CD4-positive, alpha-beta T cell treated with Interleukin-4 for 1 hour (primary cell): ENCODE data around the gene ADGRL1.

ENCODE experiments used
- DNase-seq, 2 donors: peaks; one replicate each; pipeline ENCODE4 v3.0.0-alpha.2; 2020 to 2022

Gene ADGRL1

DNA sequence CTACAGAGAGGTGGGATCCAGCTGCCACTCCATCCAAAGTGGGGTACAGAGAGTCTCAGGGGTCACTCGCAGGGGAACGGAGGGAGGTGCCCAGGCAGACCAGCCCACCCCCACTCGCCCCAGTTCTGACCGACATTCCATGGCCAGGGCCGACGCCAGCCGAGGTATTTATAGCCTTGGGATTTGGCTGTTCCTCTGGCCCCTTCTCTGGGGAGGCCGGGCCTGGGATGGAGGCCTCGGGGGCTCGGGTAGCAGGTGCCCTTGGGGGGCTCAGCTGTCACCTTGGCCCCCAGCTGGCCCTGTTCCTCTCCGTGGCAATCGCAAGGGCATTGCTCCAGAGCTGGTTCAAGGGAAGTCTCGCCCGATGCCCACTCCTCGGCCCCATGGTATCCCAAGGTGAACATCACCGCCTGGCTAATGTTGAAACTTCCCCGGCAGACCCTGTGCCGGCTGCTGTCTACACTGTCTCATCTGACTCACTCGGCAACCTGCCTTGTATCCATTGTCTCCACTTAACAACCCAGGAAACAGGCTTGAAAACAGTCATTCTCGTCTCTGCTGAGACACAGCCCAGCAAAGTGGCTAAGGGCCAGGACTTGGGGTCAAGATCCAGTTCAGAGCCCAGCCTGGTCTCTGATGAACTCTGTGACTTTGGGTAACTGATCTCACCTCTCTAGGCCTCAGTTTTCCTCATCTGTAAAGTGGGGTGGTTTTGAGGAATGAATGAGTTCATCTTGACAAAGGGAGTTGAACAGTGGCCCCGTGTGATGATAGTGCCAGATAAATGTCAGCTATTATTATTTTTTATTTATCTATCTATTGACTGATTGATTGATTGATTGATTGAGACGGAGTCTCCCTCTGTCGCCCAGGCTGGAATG is 98.1 kb downstream of the ADGRL1 start:
- DNase-seq, result no peak

DNA sequence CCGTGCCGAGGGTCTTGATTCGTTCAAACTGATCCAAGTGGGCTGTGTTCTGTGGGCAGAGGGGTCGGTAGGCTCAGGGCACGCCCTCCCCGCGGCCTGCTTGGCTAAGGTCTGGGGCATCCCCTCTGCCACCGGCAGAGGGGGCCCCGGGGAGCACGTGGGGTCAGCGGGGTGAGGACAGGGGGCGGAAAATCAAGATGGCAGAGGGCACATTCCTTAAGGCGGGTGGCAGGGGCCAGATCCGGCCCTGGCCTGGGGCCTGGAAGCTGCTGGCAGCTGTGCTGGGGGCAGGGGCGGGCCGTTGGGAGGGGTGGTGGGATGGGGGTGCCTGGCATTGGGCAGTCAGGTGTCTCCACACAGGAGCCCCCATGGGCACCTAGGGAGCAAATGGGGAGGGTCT is 99.1 kb downstream of the ADGRL1 start:
- DNase-seq, result no peak

DNA sequence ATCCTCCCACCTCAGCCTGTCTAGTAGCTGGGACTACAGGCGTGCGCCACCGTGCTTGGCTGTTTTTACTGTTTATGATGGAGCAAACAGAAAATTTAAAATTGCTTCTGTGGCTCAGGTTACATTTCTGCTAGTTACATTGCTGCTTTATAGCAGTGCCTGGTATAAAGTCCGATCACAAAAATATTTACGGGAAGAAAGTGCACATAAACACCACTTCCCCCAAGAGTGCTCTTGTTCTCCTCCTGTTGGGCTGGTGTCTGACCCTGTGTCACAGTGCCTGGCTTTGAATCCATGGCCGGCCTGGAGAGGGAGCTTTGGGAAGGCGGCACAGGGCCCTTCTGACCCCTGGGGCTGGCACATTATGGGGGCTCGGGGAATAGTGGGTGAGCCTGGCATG is 100.3 kb downstream of the ADGRL1 start:
- DNase-seq, result no peak

DNA sequence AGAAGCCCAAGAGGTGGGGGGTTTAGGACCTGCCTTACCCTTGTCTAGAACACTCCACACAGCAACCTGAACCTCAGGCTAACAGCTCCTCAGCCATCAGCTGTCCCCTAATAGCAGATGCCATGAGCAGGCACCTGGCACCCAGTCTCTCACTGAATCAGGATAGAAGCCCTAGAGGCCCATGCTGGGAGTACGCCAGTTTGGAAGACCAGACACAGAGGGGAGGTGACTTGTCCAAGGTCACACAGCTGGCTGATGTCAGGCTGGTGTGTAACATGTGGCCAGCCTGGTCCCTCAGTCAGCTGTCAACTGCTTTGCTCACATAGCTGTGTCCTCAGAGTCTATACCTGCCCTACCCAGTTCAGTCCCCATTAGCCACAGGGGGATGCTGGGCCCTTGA is 102.7 kb downstream of the ADGRL1 start:
- no peak for DNase-seq

DNA sequence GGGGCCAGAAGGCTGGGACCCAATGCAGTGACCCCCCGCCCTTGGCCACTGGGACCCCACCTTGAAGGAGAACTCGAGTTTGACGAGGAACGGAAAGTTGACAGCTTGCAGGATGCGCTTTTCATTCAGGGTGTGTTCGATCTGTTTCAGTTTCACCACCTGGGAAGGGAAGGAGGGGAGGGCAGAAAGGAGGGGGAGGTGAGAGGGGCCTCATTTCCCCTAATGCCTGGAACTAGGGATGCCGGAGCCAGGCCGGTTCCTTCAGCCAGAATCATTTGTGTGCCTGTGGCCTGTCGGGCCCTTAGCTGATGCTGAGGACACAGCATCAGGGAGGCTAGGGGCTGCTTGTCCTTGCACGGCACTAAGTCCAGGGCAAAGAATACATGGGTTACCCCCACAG is 103.2 kb downstream of the ADGRL1 start:
- no peak for DNase-seq

DNA sequence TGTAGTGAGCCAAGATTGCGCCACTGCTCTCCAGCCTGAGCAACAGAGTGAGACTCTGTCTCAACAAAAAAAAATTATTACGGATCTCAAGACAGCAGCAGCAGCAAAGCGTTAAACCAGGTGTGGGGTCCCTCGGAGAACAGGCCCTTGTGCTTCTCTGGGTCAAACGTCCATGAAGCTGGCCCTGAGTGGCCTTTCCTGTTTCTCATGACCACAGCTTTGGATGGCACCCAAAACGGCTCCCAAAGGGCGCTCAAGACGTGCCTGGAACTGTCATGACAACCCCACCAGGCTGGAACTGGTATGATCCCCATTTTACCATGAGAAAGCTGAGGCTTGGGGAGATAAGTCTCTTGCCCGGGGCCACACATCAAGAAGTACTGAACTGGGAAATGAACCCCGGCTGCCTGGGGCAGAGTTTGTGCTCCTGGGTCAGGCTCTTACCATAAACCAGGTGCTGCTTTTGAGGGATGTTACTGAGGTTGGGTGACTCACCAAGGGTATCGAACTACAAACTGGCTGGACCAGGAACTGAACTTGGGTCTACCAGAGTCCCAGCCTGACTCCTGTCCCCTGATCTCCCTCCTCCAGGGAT is 103.8 kb downstream of the ADGRL1 start:
- DNase-seq, result no peak

DNA sequence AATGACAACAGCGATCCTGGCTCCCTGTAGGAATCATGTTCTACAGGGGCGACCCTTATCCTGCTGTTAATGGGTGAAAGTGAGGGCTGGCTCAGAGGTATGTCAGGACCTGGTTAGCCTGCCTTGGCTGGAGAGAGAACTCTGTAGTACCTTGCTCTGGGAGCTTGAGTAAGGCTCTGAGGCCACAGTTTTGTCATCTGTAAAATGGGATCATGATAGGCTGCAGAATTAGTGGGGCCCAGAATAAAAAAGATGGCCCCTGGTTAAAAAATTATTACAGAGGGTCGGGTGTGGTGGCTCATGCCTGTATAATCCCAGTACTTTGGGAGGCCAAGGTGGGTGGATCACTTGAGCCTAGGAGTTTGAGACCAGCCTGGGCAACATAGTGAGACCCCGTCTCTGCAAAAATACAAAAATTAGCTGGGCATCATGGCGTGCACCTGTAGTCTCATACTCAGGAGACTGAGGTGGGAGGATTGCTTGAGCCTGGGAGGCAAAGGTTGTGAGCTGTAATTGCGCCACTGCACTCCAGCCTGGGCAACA is 104.9 kb downstream of the ADGRL1 start:
- DNase-seq, result no peak
